ENCODE measurements around the gene DDX52. TPM values are rescaled to one million over a fixed set of nuclear protein-coding genes. Genes with fewer than 3 reads are reported as not detected.

DDX52 gene
- total RNA-seq, 1 donor from 2014 or later = 12.9 TPM

DNA sequence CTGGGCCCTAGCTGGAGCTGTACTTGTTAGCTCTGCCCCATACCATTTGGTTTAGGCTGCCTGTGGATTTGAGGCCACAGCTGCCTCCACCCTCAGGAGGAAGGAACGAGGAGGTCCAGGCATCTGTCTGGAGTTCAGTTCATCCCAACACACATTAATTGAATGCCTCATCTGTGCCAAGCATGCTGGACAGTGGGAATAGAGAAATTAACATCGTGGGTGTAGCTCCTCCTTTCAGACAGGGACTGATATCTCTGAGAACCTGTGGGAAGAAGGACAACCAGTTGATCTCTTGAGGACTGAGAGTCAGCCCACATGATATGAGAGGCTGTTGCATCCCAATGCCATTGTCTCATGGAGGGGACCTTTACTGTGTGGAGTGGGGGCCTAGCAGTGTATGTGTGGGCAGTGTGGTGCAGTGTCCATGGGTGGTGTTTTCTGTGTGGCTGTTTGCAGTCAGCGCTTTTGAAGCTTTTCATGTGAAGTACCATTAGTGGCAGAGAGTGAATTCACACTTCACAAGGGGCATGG, 29.4 kb upstream of the DDX52 start:
- no peak for TF ChIP-seq CTCF (IDR thresholded peaks at IDR 0.05; ENCODE audit: borderline replicate concordance)
- no peak overlapping the region for H3K4me3 ChIP-seq
- intact Hi-C loops (cut with micrococcal nuclease) = no loop called here
- no peak for DNase-seq
- H3K27ac ChIP-seq (replicated peaks) = no peak overlapping the region
- peaks cover 26% of the 10 kb centered on the region for H3K27me3 ChIP-seq (ENCODE audit: low read depth)
- H3K9me3 ChIP-seq (replicated peaks) = no peaks in the 10 kb centered on the region
- no peaks in the 10 kb centered on the region for H3K36me3 ChIP-seq
- H3K4me1 ChIP-seq = no peaks in the 10 kb centered on the region

GRCh38 chr17:37671824-37672547, 28.7 kb upstream of the DDX52 start:
- Histone ChIP-seq H3K9me3 (replicated peaks) (no peaks in the 10 kb centered on the region), H3K27me3 (ENCODE audit: low read depth) (peaks cover 22% of the 10 kb centered on the region), H3K27ac (replicated peaks) (no peak overlapping the region), H3K36me3 (no peaks in the 10 kb centered on the region), H3K4me3 (no peak overlapping the region), H3K4me1 (no peaks in the 10 kb centered on the region)
- TF ChIP-seq CTCF (IDR thresholded peaks at IDR 0.05; ENCODE audit: borderline replicate concordance) = no peak
- intact Hi-C loops (cut with micrococcal nuclease) = no loop called here
- DNase-seq = no peak

DNA sequence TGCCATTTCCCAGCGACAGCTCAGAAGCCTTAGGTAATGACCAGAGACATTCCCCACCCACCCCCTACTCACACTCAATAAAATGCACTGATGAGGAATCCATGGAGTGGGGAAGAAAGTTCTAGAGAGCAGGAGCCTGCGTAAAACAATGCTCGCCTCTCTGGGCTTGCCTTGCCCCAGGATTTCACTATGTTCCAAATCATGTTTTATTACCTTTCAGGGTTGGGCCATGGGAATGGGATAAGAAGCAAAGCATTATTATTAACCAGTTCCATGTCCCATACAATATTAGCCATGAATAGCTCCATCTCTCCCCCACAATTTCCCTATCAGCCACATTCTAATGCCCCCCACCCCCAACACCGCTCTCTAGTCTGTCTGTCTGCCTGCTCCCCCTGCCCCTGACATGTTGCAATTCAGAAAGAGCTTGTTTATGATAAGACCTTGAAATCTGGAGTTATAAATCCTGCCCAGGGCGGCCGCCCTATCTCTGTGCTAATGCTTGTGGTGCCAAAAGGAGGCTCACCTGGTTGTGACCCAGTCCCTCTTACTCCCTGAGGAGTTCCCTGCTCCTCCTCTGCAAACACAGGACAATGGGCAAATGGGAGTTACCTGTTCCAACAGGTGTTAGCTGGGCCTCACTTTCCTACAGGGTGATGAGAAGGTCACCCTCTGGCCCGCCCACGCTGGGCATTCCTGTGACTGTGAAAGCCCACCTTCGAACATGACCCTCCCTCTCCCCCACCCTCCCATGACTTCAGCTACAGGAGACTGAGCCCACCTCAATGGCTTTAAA, 28.0 kb upstream of the DDX52 start:
- Histone ChIP-seq H3K4me3 (no peak overlapping the region), H3K27ac (replicated peaks) (no peak overlapping the region), H3K27me3 (ENCODE audit: low read depth) (peaks cover 20% of the 10 kb centered on the region), H3K9me3 (replicated peaks) (no peaks in the 10 kb centered on the region), H3K4me1 (no peaks in the 10 kb centered on the region), H3K36me3 (no peaks in the 10 kb centered on the region)
- no peak for TF ChIP-seq CTCF (IDR thresholded peaks at IDR 0.05; ENCODE audit: borderline replicate concordance)
- no peak for DNase-seq
- intact Hi-C loops (cut with micrococcal nuclease) = no loop called here

GRCh38 chr17:37667039-37667438, 23.8 kb upstream of the DDX52 start:
- no peaks in the 10 kb centered on the region for H3K9me3 ChIP-seq (replicated peaks)
- peaks cover 9% of the 10 kb centered on the region for H3K27me3 ChIP-seq (ENCODE audit: low read depth)
- DNase-seq = no peak
- H3K27ac ChIP-seq (replicated peaks) = no peak overlapping the region
- H3K36me3 ChIP-seq = no peaks in the 10 kb centered on the region
- no peak overlapping the region for H3K4me3 ChIP-seq
- TF ChIP-seq CTCF (IDR thresholded peaks at IDR 0.05; ENCODE audit: borderline replicate concordance) = no peak
- no peaks in the 10 kb centered on the region for H3K4me1 ChIP-seq
- intact Hi-C loops (cut with micrococcal nuclease) = no loop called here

- no peak overlapping the region for H3K4me3 ChIP-seq
- no peaks in the 10 kb centered on the region for H3K36me3 ChIP-seq
- no peak overlapping the region for H3K27ac ChIP-seq (replicated peaks)
- intact Hi-C loops (cut with micrococcal nuclease) = no loop called here
- no peaks in the 10 kb centered on the region for H3K9me3 ChIP-seq (replicated peaks)
- H3K4me1 ChIP-seq = no peaks in the 10 kb centered on the region
- no peak for TF ChIP-seq CTCF (IDR thresholded peaks at IDR 0.05; ENCODE audit: borderline replicate concordance)
- H3K27me3 ChIP-seq (ENCODE audit: low read depth) = peaks cover 9% of the 10 kb centered on the region
- no peak for DNase-seq
Measured at GRCh38 chr17:37664214-37664613, 21.0 kb upstream of the DDX52 start.

Measured in left ventricle myocardium inferior (tissue), 1 donor.